Renal cortical epithelial cell (primary cell): Measurements from ENCODE around the gene TLCD2. TPM values are rescaled to one million over a fixed set of nuclear protein-coding genes. Genes with fewer than 3 reads are reported as not detected.

Experiments
- DNase-seq: peaks from one replicate; pipeline ENCODE4 v3.0.0-alpha.2; 2011; ENCODE audit warnings: low read depth
- total RNA-seq: library from RNA; depleted of rRNA; stranded (reverse); fragments of >200 nt; gene quantifications from 2 replicates; pipeline ENCODE4 v1.2.3, GENCODE V29; 2014

TLCD2 gene
- total RNA-seq, 1 donor from 2014 or later, result 7.5 TPM

DNA sequence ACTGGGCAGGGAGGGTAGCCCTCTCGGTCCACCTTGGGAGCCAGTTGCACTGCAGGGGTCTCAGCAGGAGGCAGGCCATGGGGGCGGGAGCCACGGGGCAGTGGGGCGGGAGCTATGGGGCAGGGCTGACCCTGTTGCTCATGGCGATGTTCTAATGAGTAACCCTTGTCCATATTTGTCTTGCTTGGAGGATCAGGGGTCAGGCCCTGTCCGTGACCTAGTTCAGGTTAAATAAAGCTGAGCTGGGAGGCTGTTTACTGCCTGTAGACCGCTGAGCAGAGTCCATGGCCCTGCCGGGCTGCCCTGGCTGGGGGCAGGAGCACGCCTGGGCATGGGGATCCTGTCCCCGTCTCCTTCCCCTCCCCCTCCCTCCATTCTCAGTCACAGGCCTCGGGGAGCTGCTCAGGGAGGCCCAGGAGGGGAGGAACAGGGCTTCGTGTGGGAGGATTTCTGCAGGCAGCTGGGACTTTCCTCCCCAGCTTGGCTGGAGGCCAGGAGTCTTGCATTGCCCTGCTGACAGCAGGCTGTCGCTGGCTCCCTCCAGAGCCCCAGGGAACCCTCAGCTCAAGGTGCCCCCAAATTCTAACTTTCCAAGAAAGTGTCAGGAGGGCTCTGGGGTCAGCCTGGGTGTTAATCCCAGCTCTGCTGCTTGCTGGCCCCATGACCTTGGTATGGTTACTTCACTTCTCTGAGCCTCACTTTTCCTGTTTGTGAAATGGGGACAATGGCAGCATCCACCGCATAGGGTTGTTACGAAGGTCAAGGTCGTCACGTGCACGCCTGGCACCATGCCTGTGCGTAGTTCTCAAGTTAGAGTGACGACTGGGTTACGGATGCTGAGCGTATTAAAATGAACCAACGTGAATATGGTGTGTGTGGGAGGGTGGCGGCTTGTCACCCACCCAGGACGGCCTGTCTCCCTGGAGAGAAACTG is 26.4 kb upstream of the TLCD2 start:
- DNase-seq, result peak; percentile 88

- DNase-seq, result no peak
These were observed 25.7 kb upstream of the TLCD2 start for GRCh38 chr17:1735834-1736347.

DNA sequence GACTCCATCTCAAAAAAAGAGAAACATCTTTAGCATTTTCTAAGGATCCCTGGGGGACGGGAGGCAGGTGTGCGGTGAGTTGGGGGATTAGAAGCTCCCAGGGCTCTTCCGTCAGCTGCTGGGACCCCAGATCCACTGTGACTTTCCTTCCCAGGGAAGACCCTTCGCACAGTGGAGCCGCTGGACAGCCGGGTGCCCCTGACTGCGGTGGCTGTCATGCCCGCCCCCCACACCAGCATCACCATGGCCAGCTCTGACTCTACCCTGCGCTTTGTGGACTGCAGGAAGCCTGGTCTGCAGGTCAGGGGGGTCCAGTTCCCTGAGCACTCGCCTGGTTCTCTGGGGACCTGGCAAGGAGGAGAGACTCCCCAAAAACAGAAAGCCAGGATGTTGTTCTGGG is 25.2 kb upstream of the TLCD2 start:
- no peak for DNase-seq

- DNase-seq, result no peak
These were observed 23.6 kb upstream of the TLCD2 start for GRCh38 chr17:1733759-1734158.

- no peak for DNase-seq
These were observed 22.7 kb upstream of the TLCD2 start for GRCh38 chr17:1732833-1733321.

DNA sequence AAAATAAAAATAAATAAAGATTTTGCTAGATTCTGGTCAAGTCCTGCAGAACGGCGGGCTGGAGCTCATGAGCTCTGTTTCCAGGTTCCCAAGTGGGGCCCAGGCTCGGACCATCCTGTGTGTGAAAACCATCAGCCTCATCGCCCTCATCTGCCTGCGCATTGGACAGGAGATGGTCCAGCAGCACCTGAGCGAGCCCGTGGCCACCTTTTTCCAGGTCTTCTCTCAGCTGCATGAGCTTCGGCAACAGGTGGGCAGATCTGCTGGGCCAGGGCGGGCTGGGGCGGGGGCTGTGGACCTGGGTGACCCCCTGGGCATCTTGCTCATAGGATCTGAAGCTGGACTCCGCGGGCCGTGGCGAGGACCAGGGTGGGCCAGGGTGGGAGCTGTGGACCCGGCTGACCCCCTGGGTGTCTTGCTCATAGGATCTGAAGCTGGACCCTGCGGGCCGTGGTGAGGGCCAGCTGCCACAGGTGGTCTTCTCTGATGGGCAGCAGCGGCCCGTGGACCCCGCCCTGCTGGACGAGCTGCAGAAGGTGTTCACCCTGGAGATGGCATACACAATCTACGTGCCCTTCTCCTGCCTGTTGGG is 22.2 kb upstream of the TLCD2 start:
- no peak for DNase-seq

DNA sequence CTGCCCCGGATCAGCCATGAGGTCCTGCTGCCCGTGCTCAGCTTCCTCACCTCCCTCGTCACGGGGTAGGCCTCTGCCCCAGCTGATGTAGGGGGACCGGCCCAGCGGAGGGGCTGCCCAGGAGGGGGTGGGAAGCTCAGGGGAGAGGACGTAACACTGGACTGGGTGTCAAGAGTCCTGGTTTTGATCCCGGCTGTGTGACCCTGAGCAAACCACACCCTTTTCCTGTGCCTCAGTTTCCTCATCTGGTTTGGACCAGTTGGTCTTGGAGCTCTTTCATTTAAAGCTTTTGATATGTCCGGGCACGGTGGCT is 21.0 kb upstream of the TLCD2 start:
- DNase-seq, result no peak

DNA sequence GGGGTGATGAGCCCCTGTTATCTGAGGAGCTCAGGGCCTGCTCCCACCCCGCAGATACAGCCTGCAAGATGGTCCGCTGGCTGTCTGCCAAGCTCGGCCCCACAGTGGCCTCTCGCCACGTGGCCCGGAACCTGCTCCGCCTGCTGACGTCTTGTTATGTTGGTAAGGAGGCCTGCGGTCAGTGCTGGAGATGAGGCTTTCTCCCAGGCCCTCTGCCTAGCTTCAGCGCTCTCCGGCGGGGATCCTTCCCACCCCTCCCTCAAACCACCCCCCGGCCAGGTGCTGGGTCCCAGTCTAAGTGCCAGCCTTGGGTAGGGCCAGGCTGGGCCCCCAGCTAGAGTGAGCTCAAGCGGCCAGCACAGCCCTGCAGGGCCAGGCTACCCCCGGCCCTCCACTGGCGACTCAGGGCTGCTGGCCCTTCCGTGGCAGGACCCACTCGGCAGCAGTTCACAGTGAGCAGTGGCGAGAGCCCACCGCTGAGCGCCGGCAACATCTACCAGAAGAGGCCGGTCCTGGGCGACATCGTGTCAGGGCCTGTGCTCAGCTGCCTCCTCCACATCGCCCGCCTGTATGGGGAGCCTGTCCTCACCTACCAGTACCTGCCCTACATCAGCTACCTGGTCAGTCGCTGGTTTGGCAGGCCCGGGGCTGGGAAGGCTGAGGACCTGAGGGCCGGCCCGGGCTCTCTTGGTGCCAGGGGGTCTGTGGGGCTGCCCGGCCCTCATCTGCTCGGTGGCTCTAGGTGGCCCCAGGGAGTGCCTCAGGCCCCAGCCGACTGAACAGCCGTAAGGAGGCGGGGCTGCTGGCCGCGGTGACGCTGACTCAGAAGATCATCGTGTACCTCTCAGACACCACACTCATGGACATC is 20.4 kb upstream of the TLCD2 start:
- peak; percentile 83 for DNase-seq

DNA sequence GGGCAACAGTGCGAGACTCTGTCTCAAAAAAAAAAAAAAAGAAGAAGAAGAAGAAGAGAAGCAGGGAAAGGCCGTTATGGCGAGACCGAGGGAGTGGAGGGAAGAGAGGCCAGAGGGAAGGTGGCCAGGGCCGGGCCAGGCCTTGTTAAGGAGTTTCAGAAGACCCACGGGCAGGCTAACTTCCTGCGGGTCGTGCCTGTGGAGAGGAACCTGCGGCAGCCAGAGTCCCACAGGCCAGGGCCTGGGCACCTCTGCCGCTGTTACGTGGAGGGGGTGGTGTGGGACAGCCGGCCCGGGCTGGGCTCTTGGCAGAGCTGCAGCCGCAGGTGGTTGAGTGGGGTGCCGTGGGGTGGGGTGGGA is 19.8 kb upstream of the TLCD2 start:
- DNase-seq, result no peak

GRCh38 chr17:1727876-1728630 is 17.9 kb upstream of the TLCD2 start:
- no peak for DNase-seq

GRCh38 chr17:1727258-1727789 is 17.1 kb upstream of the TLCD2 start:
- DNase-seq, result no peak

GRCh38 chr17:1726626-1727257 is 16.6 kb upstream of the TLCD2 start:
- no peak for DNase-seq

DNA sequence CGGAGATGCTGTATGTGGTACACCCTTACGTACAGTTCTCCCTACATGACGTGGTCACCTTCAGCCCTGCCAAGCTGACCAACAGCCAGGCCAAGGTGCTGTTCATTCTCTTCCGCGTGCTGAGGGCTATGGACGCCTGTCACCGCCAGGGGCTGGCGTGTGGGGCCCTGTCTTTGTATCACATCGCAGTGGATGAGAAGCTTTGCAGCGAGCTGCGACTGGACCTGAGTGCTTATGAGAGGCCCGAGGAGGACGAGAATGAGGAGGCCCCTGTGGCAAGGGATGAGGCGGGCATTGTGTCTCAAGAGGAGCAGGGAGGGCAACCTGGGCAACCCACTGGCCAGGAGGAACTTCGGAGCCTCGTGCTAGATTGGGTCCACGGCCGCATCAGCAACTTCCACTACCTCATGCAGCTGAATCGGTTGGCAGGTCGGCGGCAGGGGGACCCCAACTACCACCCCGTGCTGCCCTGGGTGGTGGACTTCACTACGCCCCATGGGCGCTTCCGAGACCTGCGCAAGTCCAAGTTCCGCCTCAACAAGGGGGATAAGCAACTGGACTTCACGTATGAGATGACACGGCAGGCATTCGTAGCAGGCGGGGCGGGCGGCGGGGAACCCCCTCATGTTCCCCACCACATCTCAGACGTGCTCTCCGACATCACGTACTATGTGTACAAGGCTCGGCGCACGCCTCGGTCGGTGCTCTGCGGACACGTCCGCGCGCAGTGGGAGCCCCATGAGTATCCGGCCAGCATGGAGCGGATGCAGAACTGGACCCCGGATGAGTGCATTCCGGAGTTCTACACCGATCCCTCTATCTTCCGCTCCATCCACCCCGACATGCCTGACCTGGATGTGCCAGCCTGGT is 15.7 kb upstream of the TLCD2 start:
- no peak for DNase-seq

DNA sequence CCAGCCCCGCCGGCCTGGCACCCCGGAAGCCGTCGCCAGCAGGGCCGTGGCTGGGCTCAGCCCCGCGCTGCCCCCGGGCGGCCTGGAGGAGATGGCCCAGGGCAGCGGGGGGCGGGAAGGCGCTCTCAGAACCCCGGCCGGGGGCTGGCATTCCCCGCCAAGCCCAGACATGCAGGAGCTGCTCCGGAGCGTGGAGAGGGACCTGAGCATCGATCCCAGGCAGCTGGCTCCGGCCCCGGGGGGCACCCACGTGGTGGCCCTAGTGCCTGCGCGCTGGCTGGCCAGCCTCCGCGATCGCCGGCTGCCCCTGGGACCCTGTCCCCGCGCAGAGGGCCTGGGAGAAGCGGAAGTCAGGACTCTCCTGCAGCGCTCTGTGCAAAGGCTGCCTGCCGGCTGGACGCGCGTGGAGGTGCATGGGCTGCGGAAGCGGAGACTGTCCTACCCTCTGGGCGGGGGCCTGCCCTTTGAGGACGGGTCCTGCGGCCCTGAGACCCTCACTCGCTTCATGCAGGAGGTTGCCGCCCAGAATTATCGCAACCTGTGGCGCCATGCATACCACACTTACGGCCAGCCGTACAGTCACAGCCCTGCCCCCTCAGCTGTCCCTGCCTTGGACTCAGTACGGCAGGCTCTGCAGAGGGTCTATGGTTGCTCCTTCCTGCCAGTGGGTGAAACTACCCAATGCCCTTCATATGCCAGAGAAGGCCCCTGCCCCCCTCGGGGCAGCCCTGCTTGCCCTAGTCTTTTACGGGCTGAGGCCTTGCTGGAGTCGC is 14.9 kb upstream of the TLCD2 start:
- no peak for DNase-seq

DNA sequence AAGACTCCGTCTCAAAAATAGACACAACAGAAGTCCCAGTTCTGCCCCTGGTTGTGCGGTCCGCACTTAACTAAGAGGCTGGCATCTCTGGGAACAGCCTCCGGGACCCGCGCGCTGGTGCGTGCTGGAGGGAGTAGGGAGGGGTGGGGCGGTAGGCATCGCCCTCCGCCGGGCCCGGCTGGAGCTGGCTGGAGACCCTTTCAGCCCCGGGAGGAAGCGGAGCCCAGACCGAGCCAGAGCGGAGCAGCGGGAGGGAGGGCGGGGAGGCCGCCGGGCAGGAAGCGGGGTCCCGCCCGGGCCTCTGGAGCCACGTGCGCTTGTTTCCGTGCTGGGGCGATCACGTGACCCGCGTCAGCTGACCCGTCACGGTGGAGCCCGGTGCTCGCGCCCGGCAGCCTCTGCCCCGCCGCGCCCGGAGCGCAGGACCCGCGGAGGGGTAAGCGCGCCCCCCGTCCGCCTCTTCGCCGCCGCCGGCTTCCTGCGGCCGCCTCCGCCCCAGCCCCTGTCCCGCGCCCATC is 14.2 kb upstream of the TLCD2 start, which contains the start of gene WDR81:
WDR81 (plus strand) TSS at position 354 of the 518 bp plus-strand sequence. CDS start 256 bp downstream, outside the sequence.
- DNase-seq, result peak; percentile 33

DNA sequence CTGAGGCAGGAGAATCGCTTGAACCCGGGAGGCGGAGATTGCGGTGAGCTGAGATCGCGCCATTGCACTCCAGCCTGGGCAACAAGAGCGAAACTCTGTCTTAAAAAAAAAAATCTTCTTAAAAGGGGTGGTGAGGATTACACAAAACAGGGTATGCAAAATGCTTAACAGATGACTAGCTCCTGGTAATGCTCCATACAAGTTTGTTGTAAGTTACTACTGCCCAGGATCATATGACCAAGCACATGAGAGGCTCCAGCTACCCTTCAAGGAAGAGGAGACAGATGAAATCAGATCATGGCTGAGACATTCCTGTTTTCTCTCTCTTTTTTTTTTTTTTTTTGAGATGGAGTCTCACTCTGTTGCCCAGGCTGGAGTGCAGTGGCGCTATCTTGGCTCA is 11.8 kb upstream of the TLCD2 start:
- DNase-seq, result peak; percentile 42

GRCh38 chr17:1720856-1721386 is 10.7 kb upstream of the TLCD2 start:
- peak; percentile 54 for DNase-seq
